ENCODE data around the gene WNK2.

WNK2 gene

GRCh38 chr9:93178851-93179786 is 4.8 kb upstream of the WNK2 start:
- no peak for TF ChIP-seq CTCF (IDR thresholded peaks at IDR 0.05; ENCODE audit: control insufficient read depth, insufficient read depth, low read depth, low read length, missing control alignments)
- no peak overlapping the region for H3K4me3 ChIP-seq (ENCODE audit: control insufficient read depth, low read depth, low read length)
- DNase-seq (ENCODE audit: low read depth), result no peak

GRCh38 chr9:93180938-93181337 is 3.0 kb upstream of the WNK2 start:
- TF ChIP-seq CTCF (IDR thresholded peaks at IDR 0.05; ENCODE audit: control insufficient read depth, insufficient read depth, low read depth, low read length, missing control alignments), result no peak
- H3K4me3 ChIP-seq (ENCODE audit: control insufficient read depth, low read depth, low read length), result no peak overlapping the region
- no peak for DNase-seq (ENCODE audit: low read depth)

GRCh38 chr9:93181672-93182435 is 2.1 kb upstream of the WNK2 start:
- no peak for TF ChIP-seq CTCF (IDR thresholded peaks at IDR 0.05; ENCODE audit: control insufficient read depth, insufficient read depth, low read depth, low read length, missing control alignments)
- no peak overlapping the region for H3K4me3 ChIP-seq (ENCODE audit: control insufficient read depth, low read depth, low read length)
- no peak for DNase-seq (ENCODE audit: low read depth)

- DNase-seq (ENCODE audit: low read depth), result no peak
- TF ChIP-seq CTCF (IDR thresholded peaks at IDR 0.05; ENCODE audit: control insufficient read depth, insufficient read depth, low read depth, low read length, missing control alignments), result no peak
- no peak overlapping the region for H3K4me3 ChIP-seq (ENCODE audit: control insufficient read depth, low read depth, low read length)
These were observed 1.4 kb upstream of the WNK2 start for GRCh38 chr9:93182572-93182971.

GRCh38 chr9:93183131-93183662 is 742 bp upstream of the WNK2 start:
- no peak overlapping the region for H3K4me3 ChIP-seq (ENCODE audit: control insufficient read depth, low read depth, low read length)
- no peak for TF ChIP-seq CTCF (IDR thresholded peaks at IDR 0.05; ENCODE audit: control insufficient read depth, insufficient read depth, low read depth, low read length, missing control alignments)
- no peak for DNase-seq (ENCODE audit: low read depth)

GRCh38 chr9:93184432-93185265 is 710 bp downstream of the WNK2 start:
- TF ChIP-seq CTCF (IDR thresholded peaks at IDR 0.05; ENCODE audit: control insufficient read depth, insufficient read depth, low read depth, low read length, missing control alignments), result no peak
- DNase-seq (ENCODE audit: low read depth), result no peak
- no peak overlapping the region for H3K4me3 ChIP-seq (ENCODE audit: control insufficient read depth, low read depth, low read length)

Data from AG09309 (cell line).